GM12878 (cell line): ENCODE results near the gene NPIPB8.

Source experiments
- BRCA1 ChIP-seq: IDR thresholded peaks from 2 replicates; pipeline ENCODE4 v1.6.1; 2011; ENCODE audit warnings: low read depth, low read length, improper control_type of control experiment
- EP300 ChIP-seq, 2 experiments: fragments of 150-350 bp in 1 of 2; IDR thresholded peaks; 2 replicates each; pipeline ENCODE4 v1.6.1; 2011 to 2012; ENCODE audit warnings: low read depth in 2 of 2, low read length in 2 of 2, borderline replicate concordance in 1 of 2, improper control_type of control experiment in 1 of 2, inconsistent platforms in 1 of 2; ENCODE audit not compliant: control insufficient read depth in 1 of 2
- FOXK2 ChIP-seq: fragments of 450-650 bp; IDR thresholded peaks from 2 replicates; pipeline ENCODE4 v1.6.1; 2017; ENCODE audit warnings: mild to moderate bottlenecking, moderate library complexity
- FOXM1 ChIP-seq: IDR thresholded peaks from 2 replicates; pipeline ENCODE4 v1.6.1; 2012; ENCODE audit warnings: low read depth, mild to moderate bottlenecking, inconsistent platforms, low read length, moderate library complexity
- YY1 ChIP-seq: IDR thresholded peaks from 2 replicates; pipeline ENCODE4 v1.6.1; 2011; ENCODE audit warnings: low read depth, mild to moderate bottlenecking, low read length
- TF ChIP-seq, protein P1 (sequence below): IDR thresholded peaks from 2 replicates; pipeline ENCODE4 v1.6.1; 2012; ENCODE audit warnings: mild to moderate bottlenecking, low read depth, low read length
- TF ChIP-seq, protein P2 (sequence below), 3 experiments: IDR thresholded peaks in 2 of 3; conservative IDR thresholded peaks in 1 of 3; 2 replicates each; pipeline ENCODE4 v1.5.1; 2011; ENCODE audit warnings: low read depth in 3 of 3, low read length in 3 of 3, mild to moderate bottlenecking in 3 of 3, control low read depth in 2 of 3, moderate library complexity in 2 of 3, inconsistent platforms in 1 of 3, mixed read lengths in 1 of 3; ENCODE audit not compliant: control insufficient read depth in 2 of 3, insufficient read depth in 1 of 3; ENCODE audit errors: extremely low read depth in 1 of 3

DNA sequence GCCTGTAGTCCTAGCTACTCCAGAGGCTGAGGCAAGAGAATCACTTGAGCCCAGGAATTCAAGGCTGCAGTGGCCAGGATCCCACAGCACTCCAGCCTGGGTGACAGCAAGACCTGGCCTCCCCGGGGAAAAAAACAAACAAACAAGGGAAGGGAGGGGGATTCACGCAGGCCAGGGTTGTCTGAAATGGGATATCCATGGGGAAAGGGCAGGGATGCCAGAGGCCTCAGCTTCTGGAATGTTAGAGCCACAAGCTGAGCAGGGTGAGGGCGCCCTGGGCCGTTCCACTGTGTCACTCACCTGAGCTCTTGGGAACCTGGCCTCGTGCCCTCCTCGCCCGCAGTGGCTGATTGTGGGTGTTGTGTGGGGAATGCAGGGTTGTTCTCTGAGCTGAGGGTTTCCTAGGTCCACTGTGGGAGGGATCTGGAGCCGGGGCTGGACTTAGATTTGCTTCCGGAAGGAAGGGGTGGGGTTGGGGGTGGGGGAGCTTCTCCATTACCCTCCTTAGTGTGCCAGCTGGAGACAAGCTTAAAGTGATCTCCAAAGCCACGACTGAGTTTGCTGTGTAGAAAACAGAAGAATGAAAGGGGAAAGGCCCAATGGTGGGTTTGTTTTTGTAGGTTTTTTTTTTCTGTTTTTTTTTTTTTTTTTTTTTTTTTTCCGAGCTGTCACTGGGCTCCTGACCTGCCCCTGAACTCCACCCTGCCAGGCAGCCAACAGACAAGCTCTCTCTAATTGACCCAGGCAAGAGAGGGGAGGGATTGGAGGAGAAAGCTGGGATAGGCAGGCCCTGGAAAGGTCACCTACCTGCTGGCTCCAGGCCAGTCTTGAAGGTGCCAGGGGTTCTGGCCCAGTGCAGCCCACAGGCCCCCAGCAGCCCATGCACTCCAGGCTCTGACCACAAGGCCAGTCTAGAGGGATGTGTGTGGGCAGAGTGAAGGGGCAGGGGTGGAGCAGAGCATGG lies 28.0 kb upstream of the NPIPB8 start, which contains the start of gene SULT1A1:
- no peak for TF ChIP-seq EP300 (IDR thresholded peaks at IDR 0.05; ENCODE audit: borderline replicate concordance in 1 of 2, control insufficient read depth in 1 of 2, low read depth in 2 of 2, low read length in 2 of 2)
- TF ChIP-seq BRCA1, result no peak
- TF ChIP-seq, protein P1, sequence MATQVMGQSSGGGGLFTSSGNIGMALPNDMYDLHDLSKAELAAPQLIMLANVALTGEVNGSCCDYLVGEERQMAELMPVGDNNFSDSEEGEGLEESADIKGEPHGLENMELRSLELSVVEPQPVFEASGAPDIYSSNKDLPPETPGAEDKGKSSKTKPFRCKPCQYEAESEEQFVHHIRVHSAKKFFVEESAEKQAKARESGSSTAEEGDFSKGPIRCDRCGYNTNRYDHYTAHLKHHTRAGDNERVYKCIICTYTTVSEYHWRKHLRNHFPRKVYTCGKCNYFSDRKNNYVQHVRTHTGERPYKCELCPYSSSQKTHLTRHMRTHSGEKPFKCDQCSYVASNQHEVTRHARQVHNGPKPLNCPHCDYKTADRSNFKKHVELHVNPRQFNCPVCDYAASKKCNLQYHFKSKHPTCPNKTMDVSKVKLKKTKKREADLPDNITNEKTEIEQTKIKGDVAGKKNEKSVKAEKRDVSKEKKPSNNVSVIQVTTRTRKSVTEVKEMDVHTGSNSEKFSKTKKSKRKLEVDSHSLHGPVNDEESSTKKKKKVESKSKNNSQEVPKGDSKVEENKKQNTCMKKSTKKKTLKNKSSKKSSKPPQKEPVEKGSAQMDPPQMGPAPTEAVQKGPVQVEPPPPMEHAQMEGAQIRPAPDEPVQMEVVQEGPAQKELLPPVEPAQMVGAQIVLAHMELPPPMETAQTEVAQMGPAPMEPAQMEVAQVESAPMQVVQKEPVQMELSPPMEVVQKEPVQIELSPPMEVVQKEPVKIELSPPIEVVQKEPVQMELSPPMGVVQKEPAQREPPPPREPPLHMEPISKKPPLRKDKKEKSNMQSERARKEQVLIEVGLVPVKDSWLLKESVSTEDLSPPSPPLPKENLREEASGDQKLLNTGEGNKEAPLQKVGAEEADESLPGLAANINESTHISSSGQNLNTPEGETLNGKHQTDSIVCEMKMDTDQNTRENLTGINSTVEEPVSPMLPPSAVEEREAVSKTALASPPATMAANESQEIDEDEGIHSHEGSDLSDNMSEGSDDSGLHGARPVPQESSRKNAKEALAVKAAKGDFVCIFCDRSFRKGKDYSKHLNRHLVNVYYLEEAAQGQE, result no peak
- TF ChIP-seq, protein P2, sequence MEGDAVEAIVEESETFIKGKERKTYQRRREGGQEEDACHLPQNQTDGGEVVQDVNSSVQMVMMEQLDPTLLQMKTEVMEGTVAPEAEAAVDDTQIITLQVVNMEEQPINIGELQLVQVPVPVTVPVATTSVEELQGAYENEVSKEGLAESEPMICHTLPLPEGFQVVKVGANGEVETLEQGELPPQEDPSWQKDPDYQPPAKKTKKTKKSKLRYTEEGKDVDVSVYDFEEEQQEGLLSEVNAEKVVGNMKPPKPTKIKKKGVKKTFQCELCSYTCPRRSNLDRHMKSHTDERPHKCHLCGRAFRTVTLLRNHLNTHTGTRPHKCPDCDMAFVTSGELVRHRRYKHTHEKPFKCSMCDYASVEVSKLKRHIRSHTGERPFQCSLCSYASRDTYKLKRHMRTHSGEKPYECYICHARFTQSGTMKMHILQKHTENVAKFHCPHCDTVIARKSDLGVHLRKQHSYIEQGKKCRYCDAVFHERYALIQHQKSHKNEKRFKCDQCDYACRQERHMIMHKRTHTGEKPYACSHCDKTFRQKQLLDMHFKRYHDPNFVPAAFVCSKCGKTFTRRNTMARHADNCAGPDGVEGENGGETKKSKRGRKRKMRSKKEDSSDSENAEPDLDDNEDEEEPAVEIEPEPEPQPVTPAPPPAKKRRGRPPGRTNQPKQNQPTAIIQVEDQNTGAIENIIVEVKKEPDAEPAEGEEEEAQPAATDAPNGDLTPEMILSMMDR (IDR thresholded peaks at IDR 0.05 in 2 of 3, conservative IDR thresholded peaks at IDR 0.05 in 1 of 3; ENCODE audit: control insufficient read depth in 2 of 3, extremely low read depth in 1 of 3, insufficient read depth in 1 of 3, low read depth in 3 of 3, low read length in 3 of 3), result no peak
- no peak for TF ChIP-seq FOXM1
- TF ChIP-seq FOXK2, result no peak
- TF ChIP-seq YY1, result no peak
